SK-N-SH (cell line): ENCODE measurements around the gene NPDC1. TPM values are rescaled to one million over a fixed set of nuclear protein-coding genes. Genes with fewer than 3 reads are reported as not detected.

Experiments
- CTCF ChIA-PET: fragments of 300-600, 350-600 bp; formaldehyde crosslinking; extraction: SDS; loops from one replicate; lab custom pipeline; 2021; lab: Yijun Ruan, JAX
- POLR2A ChIA-PET: fragments of 350-600 bp; sonication (Branson Sonifier 250); formaldehyde crosslinking; extraction: SDS; loops from one replicate; lab custom pipeline; 2020; ENCODE audit warnings: antibody characterized with exemption, inconsistent platforms; lab: Yijun Ruan, JAX
- DNase-seq: peaks from one replicate; pipeline ENCODE4 v3.0.0; 2012
- H2AFZ ChIP-seq: fragments of 200-600 bp; sonication (generic); 2 replicates; pipeline ENCODE4 v1.8.1; 2016; ENCODE audit warnings: antibody characterized with exemption, mild to moderate bottlenecking, low read depth
- H3F3A ChIP-seq: fragments of 200-600 bp; sonication (generic); replicated peaks from 2 replicates; pipeline ENCODE3; 2016; ENCODE audit warnings: antibody characterized with exemption, mild to moderate bottlenecking; ENCODE audit not compliant: insufficient read depth
- H3K27ac ChIP-seq, 2 experiments: fragments of 200-500 bp in 1 of 2; fragments of 200-600 bp in 1 of 2; sonication (Bioruptor generic) in 1 of 2; sonication (generic), shearing (Covaris generic) in 1 of 2; 2 replicates each; pipeline versions ENCODE4 v1.5.1 to v1.6.1; 2014 to 2016; ENCODE audit warnings: low read depth in 2 of 2, inconsistent platforms in 1 of 2, low read length in 1 of 2, mild to moderate bottlenecking in 1 of 2, mixed read lengths in 1 of 2
- H3K27me3 ChIP-seq: fragments of 200-600 bp; sonication (generic), shearing (Covaris generic); 2 replicates; pipeline ENCODE4 v1.6.1; 2016; ENCODE audit warnings: mixed run types; ENCODE audit not compliant: insufficient read depth
- H3K36me3 ChIP-seq, 2 experiments: fragments of 200-500 bp in 1 of 2; fragments of 200-600 bp in 1 of 2; sonication (Bioruptor generic) in 1 of 2; sonication (generic) in 1 of 2; replicated peaks in 1 of 2; 2 replicates each; pipeline versions ENCODE3 to v1.5.1; 2014 to 2016; ENCODE audit warnings: low read length in 1 of 2, mild to moderate bottlenecking in 1 of 2; ENCODE audit not compliant: insufficient read depth in 2 of 2, control insufficient read depth in 1 of 2
- H3K4me1 ChIP-seq, 2 experiments: fragments of 200-500 bp in 1 of 2; fragments of 200-600 bp in 1 of 2; sonication (Bioruptor generic) in 1 of 2; sonication (generic), shearing (Covaris generic) in 1 of 2; 2 replicates each; pipeline versions ENCODE4 v1.5.1 to v1.6.1; 2014 to 2016; ENCODE audit warnings: low read depth in 1 of 2, low read length in 1 of 2, mixed run types in 1 of 2; ENCODE audit not compliant: insufficient read depth in 2 of 2, control insufficient read depth in 1 of 2
- H3K4me2 ChIP-seq: fragments of 200-600 bp; sonication (generic), shearing (Covaris generic); 2 replicates; pipeline ENCODE4 v1.6.1; 2017; ENCODE audit warnings: mixed run types
- H3K4me3 ChIP-seq, 2 experiments: fragments of 200-500 bp in 1 of 2; fragments of 200-600 bp in 1 of 2; sonication (Bioruptor generic) in 1 of 2; sonication (generic), shearing (Covaris generic) in 1 of 2; 2 replicates each; pipeline versions ENCODE4 v1.5.1 to v1.8.1; 2014 to 2016; ENCODE audit warnings: low read depth in 2 of 2, inconsistent platforms in 1 of 2, low read length in 1 of 2, mild to moderate bottlenecking in 1 of 2, mixed read lengths in 1 of 2, moderate library complexity in 1 of 2
- H3K79me2 ChIP-seq: fragments of 200-600 bp; sonication (generic); 2 replicates; pipeline ENCODE4 v1.8.1; 2017; ENCODE audit warnings: mild to moderate bottlenecking; ENCODE audit not compliant: insufficient read depth
- H3K9ac ChIP-seq: fragments of 200-600 bp; sonication (generic); 2 replicates; pipeline ENCODE4 v1.6.1; 2017; ENCODE audit warnings: mixed run types
- H3K9me2 ChIP-seq: fragments of 200-600 bp; sonication (generic); 2 replicates; pipeline ENCODE4 v1.6.1; 2017; ENCODE audit warnings: mixed run types
- H3K9me3 ChIP-seq: fragments of 200-600 bp; sonication (generic); 2 replicates; pipeline ENCODE4 v1.6.1; 2017; ENCODE audit warnings: mixed run types, mild to moderate bottlenecking, moderate library complexity
- H4K20me1 ChIP-seq: fragments of 200-600 bp; sonication (generic); 2 replicates; pipeline ENCODE4 v1.6.1; 2017; ENCODE audit warnings: mild to moderate bottlenecking, mixed run types; ENCODE audit not compliant: insufficient read depth
- CHD2 ChIP-seq: fragments of 150-350 bp; IDR thresholded peaks from 2 replicates; pipeline ENCODE4 v1.6.1; 2018; ENCODE audit warnings: low read length; ENCODE audit not compliant: partially characterized antibody
- ELF1 ChIP-seq: IDR thresholded peaks from 2 replicates; pipeline ENCODE4 v1.4.0; 2012
- EP300 ChIP-seq, 2 experiments: IDR thresholded peaks; 2 replicates each; pipeline versions ENCODE4 v1.4.0 to v1.6.1; 2012; ENCODE audit warnings: borderline replicate concordance in 1 of 2, low read depth in 1 of 2, low read length in 1 of 2
- FOSL2 ChIP-seq: IDR thresholded peaks from 2 replicates; pipeline ENCODE4 v1.4.0; 2012; ENCODE audit warnings: low read depth, mild to moderate bottlenecking, moderate library complexity, borderline replicate concordance
- FOXJ3 ChIP-seq: sonication (generic); formaldehyde crosslinking; IDR thresholded peaks from 2 replicates; pipeline ENCODE4 v1.5.1; 2020; ENCODE audit warnings: mild to moderate bottlenecking, missing genetic modification reagents
- FOXM1 ChIP-seq: IDR thresholded peaks from 2 replicates; pipeline ENCODE4 v1.4.0; 2012; ENCODE audit warnings: low read depth, mild to moderate bottlenecking
- GABPA ChIP-seq: IDR thresholded peaks from 2 replicates; pipeline ENCODE4 v1.4.0; 2012; ENCODE audit warnings: low read depth, mild to moderate bottlenecking
- GATA2 ChIP-seq: sonication (generic); formaldehyde crosslinking; IDR thresholded peaks from 2 replicates; pipeline ENCODE4 v1.5.0; 2020; ENCODE audit warnings: mild to moderate bottlenecking, missing genetic modification reagents
- MXI1 ChIP-seq: IDR thresholded peaks from 2 replicates; pipeline ENCODE4 v1.6.1; 2012; ENCODE audit warnings: mild to moderate bottlenecking, low read depth, low read length, improper control_type of control experiment
- NFIC ChIP-seq: IDR thresholded peaks from 2 replicates; pipeline ENCODE4 v1.4.0; 2012; ENCODE audit warnings: borderline replicate concordance
- POLR2AphosphoS5 ChIP-seq: IDR thresholded peaks from 2 replicates; pipeline ENCODE4 v1.6.1; 2012; ENCODE audit warnings: low read depth, low read length
- RAD21 ChIP-seq: IDR thresholded peaks from 2 replicates; pipeline ENCODE4 v1.6.1; 2012; ENCODE audit warnings: mild to moderate bottlenecking, low read length
- RCOR1 ChIP-seq: fragments of 150-350 bp; IDR thresholded peaks from 2 replicates; pipeline ENCODE4 v1.6.1; 2017; ENCODE audit warnings: antibody characterized with exemption, low read length
- RXRA ChIP-seq: IDR thresholded peaks from 2 replicates; pipeline ENCODE4 v1.4.0; 2012; ENCODE audit warnings: low read depth, mild to moderate bottlenecking, borderline replicate concordance
- SIN3A ChIP-seq: IDR thresholded peaks from 2 replicates; pipeline ENCODE4 v1.6.1; 2012; ENCODE audit warnings: low read depth, mild to moderate bottlenecking, low read length, moderate library complexity, borderline replicate concordance
- SMC3 ChIP-seq: IDR thresholded peaks from 2 replicates; pipeline ENCODE4 v1.6.1; 2012; ENCODE audit warnings: low read depth, low read length, improper control_type of control experiment
- TAF1 ChIP-seq: IDR thresholded peaks from 2 replicates; pipeline ENCODE4 v1.6.1; 2012; ENCODE audit warnings: low read depth, mild to moderate bottlenecking, low read length, moderate library complexity, borderline replicate concordance
- TEAD4 ChIP-seq: IDR thresholded peaks from 2 replicates; pipeline ENCODE4 v1.4.0; 2012; ENCODE audit warnings: mild to moderate bottlenecking, borderline replicate concordance; ENCODE audit not compliant: insufficient read depth
- USF2 ChIP-seq: fragments of 150-350 bp; IDR thresholded peaks from 2 replicates; pipeline ENCODE4 v1.6.1; 2017; ENCODE audit warnings: antibody characterized with exemption, low read length, low read depth, borderline replicate concordance
- YY1 ChIP-seq: IDR thresholded peaks from 2 replicates; pipeline ENCODE4 v1.4.0; 2012; ENCODE audit warnings: low read depth, mild to moderate bottlenecking
- WGBS: methylation state at CpG from one replicate; pipeline ENCODE4 v1.1.6; 2017; ENCODE audit warnings: low lambda C conversion rate; 5-methylcytosine and 5-hydroxymethylcytosine counted together
- polyA plus RNA-seq, 3 experiments: library from polyadenylated mRNA; depleted of rRNA; stranded (reverse); fragments of >200 nt; gene quantifications; 2 replicates each; pipeline ENCODE4 v1.2.3, GENCODE V29; 2012
- TF ChIP-seq, protein P1 (sequence below): fragments of 150-350 bp; IDR thresholded peaks from 2 replicates; pipeline ENCODE4 v1.6.1; 2016; ENCODE audit warnings: mild to moderate bottlenecking, low read depth, low read length
- TF ChIP-seq, protein P2 (sequence below): IDR thresholded peaks from 2 replicates; pipeline ENCODE4 v1.4.0; 2012; ENCODE audit warnings: low read depth, borderline replicate concordance

Gene NPDC1
- polyA plus RNA-seq, 1 of the 3 experiments (the other 2 are of a cell fraction) = 48.1 TPM

DNA sequence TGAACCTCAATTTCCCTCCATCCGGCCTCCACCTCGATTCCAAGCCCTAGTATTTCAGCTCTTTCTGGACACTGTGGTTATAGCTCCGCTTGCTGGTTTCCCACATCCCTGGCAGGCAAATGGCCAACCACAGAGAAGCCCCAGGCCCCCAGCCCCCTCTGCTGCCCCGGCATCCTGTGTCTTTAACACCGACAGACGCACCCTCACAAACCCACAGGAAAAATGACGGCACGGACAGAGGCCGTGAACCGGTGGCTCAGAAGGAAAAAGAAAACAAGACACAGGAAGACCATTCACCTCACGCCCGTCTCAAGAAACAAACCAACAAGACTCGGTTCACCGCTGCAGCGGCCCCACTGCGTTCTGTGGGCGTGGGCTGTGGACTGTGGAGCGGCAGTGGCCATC is 48.1 kb downstream of the NPDC1 start:
- H3K27ac ChIP-seq = no peak overlapping the region
- no peak overlapping the region for H2AFZ ChIP-seq
- TF ChIP-seq, protein P1, sequence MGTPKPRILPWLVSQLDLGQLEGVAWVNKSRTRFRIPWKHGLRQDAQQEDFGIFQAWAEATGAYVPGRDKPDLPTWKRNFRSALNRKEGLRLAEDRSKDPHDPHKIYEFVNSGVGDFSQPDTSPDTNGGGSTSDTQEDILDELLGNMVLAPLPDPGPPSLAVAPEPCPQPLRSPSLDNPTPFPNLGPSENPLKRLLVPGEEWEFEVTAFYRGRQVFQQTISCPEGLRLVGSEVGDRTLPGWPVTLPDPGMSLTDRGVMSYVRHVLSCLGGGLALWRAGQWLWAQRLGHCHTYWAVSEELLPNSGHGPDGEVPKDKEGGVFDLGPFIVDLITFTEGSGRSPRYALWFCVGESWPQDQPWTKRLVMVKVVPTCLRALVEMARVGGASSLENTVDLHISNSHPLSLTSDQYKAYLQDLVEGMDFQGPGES = no peak
- TF ChIP-seq POLR2AphosphoS5 = no peak
- no peak for TF ChIP-seq CHD2
- TF ChIP-seq MXI1 = no peak
- TF ChIP-seq TAF1 = no peak
- no peak for TF ChIP-seq EP300 (IDR thresholded peaks at IDR 0.05; ENCODE audit: borderline replicate concordance in 1 of 2, low read depth in 1 of 2, low read length in 1 of 2)
- TF ChIP-seq FOSL2 = no peak
- TF ChIP-seq SIN3A = no peak
- no peak for TF ChIP-seq GATA2 (CRISPR knock-in tag)
- TF ChIP-seq GABPA = no peak
- TF ChIP-seq ELF1 = no peak
- TF ChIP-seq, protein P2, sequence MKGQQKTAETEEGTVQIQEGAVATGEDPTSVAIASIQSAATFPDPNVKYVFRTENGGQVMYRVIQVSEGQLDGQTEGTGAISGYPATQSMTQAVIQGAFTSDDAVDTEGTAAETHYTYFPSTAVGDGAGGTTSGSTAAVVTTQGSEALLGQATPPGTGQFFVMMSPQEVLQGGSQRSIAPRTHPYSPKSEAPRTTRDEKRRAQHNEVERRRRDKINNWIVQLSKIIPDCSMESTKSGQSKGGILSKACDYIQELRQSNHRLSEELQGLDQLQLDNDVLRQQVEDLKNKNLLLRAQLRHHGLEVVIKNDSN = no peak
- no peak for TF ChIP-seq RCOR1
- TF ChIP-seq USF2 = no peak
- TF ChIP-seq, all 33 proteins: peak for 0
- Histone ChIP-seq H3K79me2 (peaks cover 13% of the 10 kb centered on the region; the same call in 1 of the 2 replicates), H4K20me1 (0 out of 2 replicates have a peak, but pooled peaks cover 3% of the 10 kb centered on the region), H3K27me3 (no peaks in the 10 kb centered on the region), H3K4me3 (no peak overlapping the region), H3K36me3 (peaks cover 0 to 7% of the 10 kb centered on the region in 2 experiments), H3K4me1 (peaks cover 9 to 21% of the 10 kb centered on the region in 2 experiments; a peak in 3 of 4 replicates), H3F3A (no peaks in the 10 kb centered on the region), H3K4me2 (no peak overlapping the region), H3K9me3 (no peaks in the 10 kb centered on the region), H3K9me2 (no peaks in the 10 kb centered on the region), H3K9ac (no peak overlapping the region)
- ChIA-PET CTCF (interaction anchor here (1.4 to 1.7 kb wide), 2 partner anchors 185 to 210 kb away, joined by 3 to 5 read pairs; no protein-coding TSS in a partner anchor), POLR2A (no interaction called here)
- no peak for DNase-seq
- WGBS = 91% methylated on average over 18 of the region's 18 CpGs

DNA sequence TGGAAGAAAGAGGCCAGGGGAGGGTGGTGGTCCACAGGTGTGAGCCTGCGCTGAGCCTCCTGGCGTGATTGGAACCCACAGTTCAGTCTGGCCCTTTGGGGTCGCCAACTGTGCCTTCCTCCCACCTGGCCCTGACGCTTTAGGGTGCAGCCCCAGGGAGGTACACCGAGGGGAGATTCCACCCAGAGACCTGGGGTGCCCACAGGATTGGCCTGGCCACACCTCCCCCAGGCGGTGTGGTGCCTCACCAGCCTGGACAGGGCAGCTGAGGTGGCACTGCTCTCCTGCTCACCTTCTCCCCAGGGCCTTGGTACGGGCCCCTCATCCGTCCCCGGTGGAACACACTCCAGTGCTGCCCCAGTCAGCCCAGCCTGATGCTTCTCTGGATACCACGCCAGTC is 48.6 kb downstream of the NPDC1 start:
- H3K4me2 ChIP-seq = no peak overlapping the region
- 0 out of 2 replicates have a peak, but pooled peaks cover 3% of the 10 kb centered on the region for H4K20me1 ChIP-seq
- H3K9me2 ChIP-seq = no peaks in the 10 kb centered on the region
- H3K79me2 ChIP-seq = peaks cover 18% of the 10 kb centered on the region; the same call in 1 of the 2 replicates
- H3K4me1 ChIP-seq = peaks cover 9 to 24% of the 10 kb centered on the region in 2 experiments; a peak in 3 of 4 replicates
- ChIA-PET POLR2A (interaction anchor here (1.4 kb wide), 1 partner anchor 53 kb away, joined by 3 read pairs; the partner anchor contains the start of gene FBXW5), CTCF (interaction anchor here (1.4 to 6.8 kb wide), 4 partner anchors 31 to 210 kb away, joined by 3 to 68 read pairs (median 8); partner anchors contain the start of genes ABCA2 and FUT7)
- no peaks in the 10 kb centered on the region for H3K27me3 ChIP-seq
- H3K9me3 ChIP-seq = no peaks in the 10 kb centered on the region
- DNase-seq = no peak
- H3K4me3 ChIP-seq = no peak overlapping the region
- H3K9ac ChIP-seq = no peak overlapping the region
- WGBS = 98% methylated on average over 5 of the region's 10 CpGs
- H3K36me3 ChIP-seq = peaks cover 0 to 7% of the 10 kb centered on the region in 2 experiments
- no peak overlapping the region for H2AFZ ChIP-seq
- H3K27ac ChIP-seq = no peak overlapping the region
- H3F3A ChIP-seq = no peaks in the 10 kb centered on the region
- TF ChIP-seq TEAD4 (no peak), RAD21 (no peak), YY1 (no peak), SMC3 (no peak), SIN3A (no peak), FOXJ3 (CRISPR knock-in tag) (no peak), GABPA (no peak), NFIC (no peak), EP300 (IDR thresholded peaks at IDR 0.05; ENCODE audit: borderline replicate concordance in 1 of 2, low read depth in 1 of 2, low read length in 1 of 2) (no peak), CHD2 (no peak), RXRA (no peak), FOXM1 (no peak), GATA2 (CRISPR knock-in tag) (no peak)
- TF ChIP-seq, protein P1 = no peak
- TF ChIP-seq, protein P2 = no peak
